Sigmoid colon (tissue), 4 donors: ENCODE data around the gene SLC17A2.

ENCODE experiments used
- EP300 ChIP-seq, 4 donors: sonication (generic); formaldehyde crosslinking; IDR thresholded peaks; one replicate each; pipeline ENCODE4 v1.6.1; 2017; ENCODE audit warnings: antibody characterized with exemption in 4 of 4
- POLR2A ChIP-seq, 2 donors: fragments of 450-650 bp; IDR thresholded peaks; one replicate each; pipeline ENCODE4 v1.6.1; 2016; ENCODE audit warnings: antibody characterized with exemption in 2 of 2, mild to moderate bottlenecking in 2 of 2, moderate library complexity in 2 of 2
- POLR2AphosphoS5 ChIP-seq, 4 donors: sonication (generic); formaldehyde crosslinking; IDR thresholded peaks; one replicate each; pipeline ENCODE4 v1.6.1; 2017; ENCODE audit warnings: antibody characterized with exemption in 4 of 4
- TF ChIP-seq, protein P1 (sequence below), 4 experiments: fragments of 450-650 bp in 3 of 4; fragments of 200-600 bp in 1 of 4; IDR thresholded peaks; one replicate each; pipeline ENCODE4 v1.5.1; 2016 to 2019; ENCODE audit warnings: antibody characterized with exemption in 4 of 4, mild to moderate bottlenecking in 3 of 4, moderate library complexity in 2 of 4

DNA sequence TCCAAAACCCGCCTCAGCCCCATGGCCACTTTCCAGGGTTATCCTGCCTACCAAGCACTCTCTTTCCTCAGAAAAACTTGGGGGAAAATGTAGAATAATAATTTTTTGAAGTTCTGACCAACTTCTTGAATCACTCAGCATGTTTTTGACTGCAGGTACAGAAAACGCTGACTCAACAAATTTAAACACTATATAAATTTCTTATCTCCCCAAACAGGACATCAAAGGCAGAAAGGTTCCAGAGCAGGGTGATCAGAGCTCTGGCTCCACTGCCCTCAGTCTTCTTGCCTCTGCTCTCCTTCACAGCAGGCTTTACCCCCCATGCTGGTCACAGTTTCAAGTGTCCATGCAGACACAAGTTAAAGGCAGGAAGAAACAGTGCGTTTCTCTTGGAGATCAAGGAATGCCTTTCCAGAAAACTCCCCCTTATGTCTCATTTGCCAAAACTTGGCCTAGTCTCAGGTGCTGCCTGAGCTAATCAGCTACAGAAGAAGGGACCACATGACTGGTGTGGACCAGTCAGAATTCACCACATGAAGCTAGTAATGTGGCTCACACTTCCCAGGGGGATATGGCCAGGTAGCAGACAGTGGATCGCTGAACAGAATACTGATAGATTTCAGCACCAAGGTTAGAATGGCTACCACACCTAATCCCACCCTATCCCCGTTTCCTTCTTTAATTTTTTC is 32.1 kb downstream of the SLC17A2 start:
- TF ChIP-seq, protein P1, sequence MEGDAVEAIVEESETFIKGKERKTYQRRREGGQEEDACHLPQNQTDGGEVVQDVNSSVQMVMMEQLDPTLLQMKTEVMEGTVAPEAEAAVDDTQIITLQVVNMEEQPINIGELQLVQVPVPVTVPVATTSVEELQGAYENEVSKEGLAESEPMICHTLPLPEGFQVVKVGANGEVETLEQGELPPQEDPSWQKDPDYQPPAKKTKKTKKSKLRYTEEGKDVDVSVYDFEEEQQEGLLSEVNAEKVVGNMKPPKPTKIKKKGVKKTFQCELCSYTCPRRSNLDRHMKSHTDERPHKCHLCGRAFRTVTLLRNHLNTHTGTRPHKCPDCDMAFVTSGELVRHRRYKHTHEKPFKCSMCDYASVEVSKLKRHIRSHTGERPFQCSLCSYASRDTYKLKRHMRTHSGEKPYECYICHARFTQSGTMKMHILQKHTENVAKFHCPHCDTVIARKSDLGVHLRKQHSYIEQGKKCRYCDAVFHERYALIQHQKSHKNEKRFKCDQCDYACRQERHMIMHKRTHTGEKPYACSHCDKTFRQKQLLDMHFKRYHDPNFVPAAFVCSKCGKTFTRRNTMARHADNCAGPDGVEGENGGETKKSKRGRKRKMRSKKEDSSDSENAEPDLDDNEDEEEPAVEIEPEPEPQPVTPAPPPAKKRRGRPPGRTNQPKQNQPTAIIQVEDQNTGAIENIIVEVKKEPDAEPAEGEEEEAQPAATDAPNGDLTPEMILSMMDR (IDR thresholded peaks at IDR 0.05) = no peak
- TF ChIP-seq POLR2A (IDR thresholded peaks at IDR 0.05) (no peak), EP300 (IDR thresholded peaks at IDR 0.05) (no peak), POLR2AphosphoS5 (IDR thresholded peaks at IDR 0.05) (no peak)
